Chondrocyte (in vitro differentiated cells): Measurements from ENCODE around the gene MATK. TPM values are rescaled to one million over a fixed set of nuclear protein-coding genes. Genes with fewer than 3 reads are reported as not detected.
A peak's percentile ranks its signal among the peaks of the same experiment; 100 is the strongest.
"Not testable (repeated sequence)": the region's sequence is repeated elsewhere in the genome, so short reads cannot be mapped to it uniquely, and the experiment has no call there.

Source experiments
- DNase-seq: peaks from one replicate; pipeline ENCODE4 v3.0.0; 2021; ENCODE audit warnings: mixed read lengths, low spot score
- H3K27ac Mint-ChIP-seq: one replicate; pipeline ENCODE4 v1.8.0; 2021; ENCODE audit warnings: mild to moderate bottlenecking, moderate library complexity, mixed read lengths; ENCODE audit not compliant: unreplicated experiment
- H3K27me3 Mint-ChIP-seq: 2 replicates; pipeline ENCODE4 v1.8.0; 2021; ENCODE audit warnings: low read depth, mixed read lengths
- H3K36me3 Mint-ChIP-seq: 2 replicates; pipeline ENCODE4 v1.8.0; 2021; ENCODE audit warnings: low read depth, mixed read lengths
- H3K4me1 Mint-ChIP-seq: 2 replicates; pipeline ENCODE4 v1.8.0; 2021; ENCODE audit warnings: low read depth, mild to moderate bottlenecking, mixed read lengths
- H3K4me3 Mint-ChIP-seq: one replicate; pipeline ENCODE4 v1.8.0; 2021; ENCODE audit warnings: mild to moderate bottlenecking, moderate library complexity, mixed read lengths; ENCODE audit not compliant: unreplicated experiment
- H3K9me3 Mint-ChIP-seq: 2 replicates; pipeline ENCODE4 v1.8.0; 2021; ENCODE audit warnings: low read depth, mixed read lengths
- CTCF ChIP-seq: fragments of 200-600 bp; sonication (generic); IDR thresholded peaks from 2 replicates; pipeline ENCODE4 v1.5.0; 2021; ENCODE audit warnings: antibody characterized with exemption, mild to moderate bottlenecking, moderate library complexity
- total RNA-seq: library from RNA; stranded (reverse); gene quantifications from 3 replicates; pipeline ENCODE4 v1.2.1, GENCODE V29; 2021

The MATK gene
- total RNA-seq, 1 donor from 2014 or later: not detected

GRCh38 chr19:3759482-3760254 lies 26.5 kb downstream of the MATK start:
- DNase-seq: no peak
- TF ChIP-seq CTCF: no peak
- Mint-ChIP-seq H3K36me3 (peaks cover 3% of the 10 kb centered on the region), H3K4me3 (peak overlapping the region; percentile 12), H3K27ac (no peak overlapping the region), H3K4me1 (peaks cover 28% of the 10 kb centered on the region), H3K27me3 (no peaks in the 10 kb centered on the region), H3K9me3 (no peaks in the 10 kb centered on the region)

GRCh38 chr19:3758297-3758696 lies 27.9 kb downstream of the MATK start:
- not testable (repeated sequence) for H3K27me3 Mint-ChIP-seq, H3K4me3 Mint-ChIP-seq, H3K9me3 Mint-ChIP-seq, H3K36me3 Mint-ChIP-seq, H3K27ac Mint-ChIP-seq, DNase-seq
- H3K4me1 Mint-ChIP-seq: peaks cover 26% of the 10 kb centered on the region

GRCh38 chr19:3757705-3758104 lies 28.5 kb downstream of the MATK start:
- DNase-seq, H3K4me3 Mint-ChIP-seq, H3K27me3 Mint-ChIP-seq, H3K27ac Mint-ChIP-seq, H3K9me3 Mint-ChIP-seq, H3K36me3 Mint-ChIP-seq: not testable (repeated sequence)
- H3K4me1 Mint-ChIP-seq: peaks cover 21% of the 10 kb centered on the region

GRCh38 chr19:3753631-3754410 lies 32.4 kb downstream of the MATK start:
- Mint-ChIP-seq H3K36me3 (peaks cover 16% of the 10 kb centered on the region), H3K4me1 (no peaks in the 10 kb centered on the region), H3K4me3 (no peak overlapping the region), H3K9me3 (no peaks in the 10 kb centered on the region), H3K27me3 (no peaks in the 10 kb centered on the region), H3K27ac (no peak overlapping the region)
- no peak for TF ChIP-seq CTCF
- DNase-seq: no peak

GRCh38 chr19:3752492-3752891 lies 33.7 kb downstream of the MATK start:
- DNase-seq: no peak
- Mint-ChIP-seq H3K9me3 (no peaks in the 10 kb centered on the region), H3K36me3 (peaks cover 16% of the 10 kb centered on the region), H3K4me3 (no peak overlapping the region), H3K4me1 (no peaks in the 10 kb centered on the region), H3K27ac (no peak overlapping the region), H3K27me3 (no peaks in the 10 kb centered on the region)
- no peak for TF ChIP-seq CTCF

GRCh38 chr19:3751236-3751635 lies 34.9 kb downstream of the MATK start:
- no peaks in the 10 kb centered on the region for H3K4me1 Mint-ChIP-seq
- H3K27ac Mint-ChIP-seq: no peak overlapping the region
- H3K36me3 Mint-ChIP-seq: peaks cover 16% of the 10 kb centered on the region
- H3K4me3 Mint-ChIP-seq: no peak overlapping the region
- no peak for DNase-seq
- H3K9me3 Mint-ChIP-seq: no peaks in the 10 kb centered on the region
- no peaks in the 10 kb centered on the region for H3K27me3 Mint-ChIP-seq
- no peak for TF ChIP-seq CTCF
